Measurements from ENCODE around the gene ZDHHC6.
A peak's percentile ranks its signal among the peaks of the same experiment; 100 is the strongest.
"Not testable (repeated sequence)": the region's sequence is repeated elsewhere in the genome, so short reads cannot be mapped to it uniquely, and the experiment has no call there.

ZDHHC6 gene

GRCh38 chr10:112446855-112447619 is at the start of gene ZDHHC6, which contains the start of gene VTI1A:
ZDHHC6 (minus strand) TSS chr10:112446914; CDS start chr10:112445436, 1,478 bp downstream.
VTI1A (plus strand) TSS chr10:112447215; CDS start chr10:112447374, 159 bp downstream.
- H3K36me3 Mint-ChIP-seq = peaks cover 14% of the 10 kb centered on the region
- no peaks in the 10 kb centered on the region for H3K27me3 Mint-ChIP-seq
- peaks cover 66% of the 10 kb centered on the region for H3K4me1 Mint-ChIP-seq
- peak within 1 kb of the TSS; percentile 96 for H3K4me3 Mint-ChIP-seq
- no peaks in the 10 kb centered on the region for H3K9me3 Mint-ChIP-seq
- H3K27ac Mint-ChIP-seq = peak within 1 kb of the TSS; percentile 97

- Mint-ChIP-seq H3K4me1 (peaks cover 17% of the 10 kb centered on the region), H3K4me3 (no peak overlapping the region), H3K9me3 (no peaks in the 10 kb centered on the region), H3K36me3 (peaks cover 6% of the 10 kb centered on the region), H3K27me3 (no peaks in the 10 kb centered on the region), H3K27ac (no peak overlapping the region)
These were observed 46.0 kb upstream of the ZDHHC6 start for GRCh38 chr10:112492736-112493135.

GRCh38 chr10:112491144-112491543 is 44.4 kb upstream of the ZDHHC6 start:
- no peaks in the 10 kb centered on the region for H3K27me3 Mint-ChIP-seq
- H3K27ac Mint-ChIP-seq = no peak overlapping the region
- peaks cover 6% of the 10 kb centered on the region for H3K36me3 Mint-ChIP-seq
- H3K4me3 Mint-ChIP-seq = no peak overlapping the region
- peaks cover 16% of the 10 kb centered on the region for H3K4me1 Mint-ChIP-seq
- H3K9me3 Mint-ChIP-seq = no peaks in the 10 kb centered on the region

GRCh38 chr10:112490545-112490944 is 43.8 kb upstream of the ZDHHC6 start:
- Mint-ChIP-seq H3K9me3 (no peaks in the 10 kb centered on the region), H3K27me3 (no peaks in the 10 kb centered on the region), H3K4me3 (no peak overlapping the region), H3K27ac (no peak overlapping the region), H3K4me1 (peaks cover 16% of the 10 kb centered on the region), H3K36me3 (peaks cover 8% of the 10 kb centered on the region)

- H3K36me3 Mint-ChIP-seq = peaks cover 5% of the 10 kb centered on the region
- H3K4me1 Mint-ChIP-seq = peaks cover 19% of the 10 kb centered on the region
- no peak overlapping the region for H3K4me3 Mint-ChIP-seq
- no peaks in the 10 kb centered on the region for H3K9me3 Mint-ChIP-seq
- H3K27ac Mint-ChIP-seq = no peak overlapping the region
- H3K27me3 Mint-ChIP-seq = no peaks in the 10 kb centered on the region
These were observed 41.2 kb upstream of the ZDHHC6 start for GRCh38 chr10:112487964-112488363.

GRCh38 chr10:112484399-112484798 is 37.7 kb upstream of the ZDHHC6 start:
- Mint-ChIP-seq H3K4me3 (no peak overlapping the region), H3K9me3 (no peaks in the 10 kb centered on the region), H3K36me3 (peaks cover 6% of the 10 kb centered on the region), H3K27me3 (no peaks in the 10 kb centered on the region), H3K27ac (no peak overlapping the region), H3K4me1 (peaks cover 20% of the 10 kb centered on the region)

GRCh38 chr10:112481602-112482001 is 34.9 kb upstream of the ZDHHC6 start:
- peaks cover 6% of the 10 kb centered on the region for H3K36me3 Mint-ChIP-seq
- H3K4me3 Mint-ChIP-seq = no peak overlapping the region
- peaks cover 18% of the 10 kb centered on the region for H3K4me1 Mint-ChIP-seq
- no peaks in the 10 kb centered on the region for H3K27me3 Mint-ChIP-seq
- H3K9me3 Mint-ChIP-seq = no peaks in the 10 kb centered on the region
- H3K27ac Mint-ChIP-seq = no peak overlapping the region

GRCh38 chr10:112475575-112476218 is 29.0 kb upstream of the ZDHHC6 start:
- no peak overlapping the region for H3K27ac Mint-ChIP-seq
- H3K4me3 Mint-ChIP-seq = no peak overlapping the region
- H3K4me1 Mint-ChIP-seq = peaks cover 28% of the 10 kb centered on the region
- H3K36me3 Mint-ChIP-seq = peaks cover 4% of the 10 kb centered on the region
- no peaks in the 10 kb centered on the region for H3K27me3 Mint-ChIP-seq
- no peaks in the 10 kb centered on the region for H3K9me3 Mint-ChIP-seq

GRCh38 chr10:112471878-112472487 is 25.3 kb upstream of the ZDHHC6 start:
- Mint-ChIP-seq H3K27me3 (no peaks in the 10 kb centered on the region), H3K9me3 (no peaks in the 10 kb centered on the region), H3K36me3 (peaks cover 2% of the 10 kb centered on the region), H3K4me1 (peaks cover 21% of the 10 kb centered on the region), H3K4me3 (no peak overlapping the region), H3K27ac (no peak overlapping the region)

GRCh38 chr10:112467541-112468075 is 20.9 kb upstream of the ZDHHC6 start:
- Mint-ChIP-seq H3K4me3 (no peak overlapping the region), H3K9me3 (no peaks in the 10 kb centered on the region), H3K4me1 (peaks cover 20% of the 10 kb centered on the region), H3K36me3 (peaks cover 11% of the 10 kb centered on the region), H3K27me3 (no peaks in the 10 kb centered on the region), H3K27ac (no peak overlapping the region)

- no peak overlapping the region for H3K4me3 Mint-ChIP-seq
- H3K4me1 Mint-ChIP-seq = peaks cover 19% of the 10 kb centered on the region
- H3K36me3 Mint-ChIP-seq = peaks cover 10% of the 10 kb centered on the region
- H3K27ac Mint-ChIP-seq = no peak overlapping the region
- no peaks in the 10 kb centered on the region for H3K27me3 Mint-ChIP-seq
- no peaks in the 10 kb centered on the region for H3K9me3 Mint-ChIP-seq
These were observed 20.1 kb upstream of the ZDHHC6 start for GRCh38 chr10:112466802-112467201.

- no peak overlapping the region for H3K27ac Mint-ChIP-seq
- no peak overlapping the region for H3K4me3 Mint-ChIP-seq
- no peaks in the 10 kb centered on the region for H3K9me3 Mint-ChIP-seq
- no peaks in the 10 kb centered on the region for H3K27me3 Mint-ChIP-seq
- H3K4me1 Mint-ChIP-seq = peaks cover 20% of the 10 kb centered on the region
- peaks cover 15% of the 10 kb centered on the region for H3K36me3 Mint-ChIP-seq
These were observed 18.7 kb upstream of the ZDHHC6 start for GRCh38 chr10:112465299-112465883.

GRCh38 chr10:112464074-112464473 is 17.4 kb upstream of the ZDHHC6 start:
- not testable (repeated sequence) for H3K27me3 Mint-ChIP-seq, H3K27ac Mint-ChIP-seq, H3K9me3 Mint-ChIP-seq, H3K4me3 Mint-ChIP-seq
- peaks cover 15% of the 10 kb centered on the region for H3K36me3 Mint-ChIP-seq
- peaks cover 18% of the 10 kb centered on the region for H3K4me1 Mint-ChIP-seq

- H3K4me3 Mint-ChIP-seq = peak overlapping the region; percentile 53
- peak overlapping the region; percentile 98 for H3K27ac Mint-ChIP-seq
- peaks cover 31% of the 10 kb centered on the region for H3K4me1 Mint-ChIP-seq
These were observed 14.5 kb upstream of the ZDHHC6 start for GRCh38 chr10:112461029-112461887.

GRCh38 chr10:112460366-112460765 is 13.7 kb upstream of the ZDHHC6 start:
- Mint-ChIP-seq H3K27ac (peak overlapping the region; percentile 55), H3K36me3 (peaks cover 17% of the 10 kb centered on the region), H3K4me3 (no peak overlapping the region)

More at GRCh38 chr10:112461029-112461887, 14.5 kb upstream of the ZDHHC6 start:
- H3K27me3 Mint-ChIP-seq = no peaks in the 10 kb centered on the region
- peaks cover 17% of the 10 kb centered on the region for H3K36me3 Mint-ChIP-seq
- no peaks in the 10 kb centered on the region for H3K9me3 Mint-ChIP-seq

More at GRCh38 chr10:112460366-112460765, 13.7 kb upstream of the ZDHHC6 start:
- Mint-ChIP-seq H3K9me3 (no peaks in the 10 kb centered on the region), H3K4me1 (peaks cover 40% of the 10 kb centered on the region), H3K27me3 (no peaks in the 10 kb centered on the region)
